ENCODE data around the gene MLN.

GRCh38 chr6:33813246-33813904 lies 9.6 kb upstream of the MLN start:
- TF ChIP-seq CTCF (IDR thresholded peaks at IDR 0.05) (no peak), POLR2A (IDR thresholded peaks at IDR 0.05) (no peak), EP300 (IDR thresholded peaks at IDR 0.05; ENCODE audit: low read depth) (no peak)

Data from transverse colon (tissue), 3 donors.